NOMO-1 treated with DMSO at 0.1 percent for 48 hours (cell line): ENCODE data around the gene SLC24A4.
"Not testable (repeated sequence)": the region's sequence is repeated elsewhere in the genome, so short reads cannot be mapped to it uniquely, and the experiment has no call there.

Experiments
- DNase-seq: peaks from one replicate; lab custom pipeline; 2025; ENCODE audit not compliant: unreplicated experiment; lab: John Stamatoyannopoulos, UW

Gene SLC24A4

DNA sequence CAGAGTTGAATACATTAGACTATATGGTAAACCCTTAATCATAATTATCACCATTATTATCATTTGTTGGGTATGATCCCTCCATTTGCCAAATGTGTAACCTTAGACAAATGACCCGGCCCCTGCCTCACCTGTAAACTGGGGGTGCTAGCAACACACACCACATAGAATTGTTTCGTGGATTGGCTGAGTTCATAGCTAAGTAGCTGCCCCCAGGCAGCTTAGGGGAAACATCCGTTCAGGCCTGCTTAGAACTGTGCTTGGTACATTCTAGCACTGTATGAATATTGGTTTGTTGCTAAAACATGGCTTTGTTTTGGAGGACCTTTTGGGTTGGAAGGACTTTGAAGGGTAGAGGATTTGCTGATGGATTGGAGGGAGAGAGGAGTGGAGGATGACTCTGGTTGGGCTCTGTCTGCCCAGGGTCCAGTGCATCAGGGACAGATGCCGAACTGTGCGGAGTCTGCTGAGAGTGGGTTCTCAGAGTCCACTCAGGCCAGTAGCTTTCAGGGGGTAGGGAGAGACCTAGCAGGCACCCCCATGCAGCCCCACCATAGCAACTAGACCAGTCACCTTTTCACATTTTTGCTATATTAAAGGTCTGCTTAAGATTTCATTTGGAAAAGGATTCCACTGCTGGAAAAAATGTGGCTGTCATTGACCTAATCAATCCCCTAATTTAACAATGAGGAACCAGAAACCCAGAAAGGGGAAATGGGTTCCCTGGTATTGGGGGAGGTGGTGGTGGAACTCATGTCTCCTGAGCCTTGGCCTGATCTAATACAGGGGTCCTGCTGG is 192.8 kb downstream of the SLC24A4 start:
- DNase-seq, result peak; percentile 51

DNA sequence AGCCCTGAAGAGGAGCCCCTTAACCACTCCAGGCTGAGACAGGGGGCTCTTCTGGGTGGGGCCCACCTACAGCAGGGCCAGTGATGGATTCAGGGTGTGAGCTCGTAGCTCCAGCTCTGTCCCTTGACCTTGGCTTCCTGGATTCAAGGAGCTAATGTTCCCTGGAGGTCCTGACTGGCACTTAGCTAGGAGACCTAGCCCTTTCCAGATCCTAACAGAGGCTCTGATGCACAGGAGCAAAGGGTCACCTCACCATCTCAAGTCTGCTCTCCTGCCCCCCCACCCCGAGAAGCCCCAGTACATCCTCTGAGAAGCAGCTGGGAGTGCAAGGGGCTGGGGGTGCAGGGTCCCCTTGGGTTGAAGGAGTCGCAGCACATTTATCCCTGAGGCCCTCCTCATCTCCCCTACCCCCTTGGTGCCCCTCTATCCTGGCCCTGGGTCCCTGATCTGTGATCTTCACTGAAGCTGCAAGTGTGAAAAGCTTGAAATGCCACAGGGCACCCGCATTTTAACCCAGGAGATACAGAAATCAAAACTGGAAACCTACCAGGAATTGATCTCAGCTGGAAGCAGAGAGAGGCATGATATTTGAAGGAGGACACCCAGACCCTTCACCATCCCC is 193.5 kb downstream of the SLC24A4 start:
- no peak for DNase-seq

DNA sequence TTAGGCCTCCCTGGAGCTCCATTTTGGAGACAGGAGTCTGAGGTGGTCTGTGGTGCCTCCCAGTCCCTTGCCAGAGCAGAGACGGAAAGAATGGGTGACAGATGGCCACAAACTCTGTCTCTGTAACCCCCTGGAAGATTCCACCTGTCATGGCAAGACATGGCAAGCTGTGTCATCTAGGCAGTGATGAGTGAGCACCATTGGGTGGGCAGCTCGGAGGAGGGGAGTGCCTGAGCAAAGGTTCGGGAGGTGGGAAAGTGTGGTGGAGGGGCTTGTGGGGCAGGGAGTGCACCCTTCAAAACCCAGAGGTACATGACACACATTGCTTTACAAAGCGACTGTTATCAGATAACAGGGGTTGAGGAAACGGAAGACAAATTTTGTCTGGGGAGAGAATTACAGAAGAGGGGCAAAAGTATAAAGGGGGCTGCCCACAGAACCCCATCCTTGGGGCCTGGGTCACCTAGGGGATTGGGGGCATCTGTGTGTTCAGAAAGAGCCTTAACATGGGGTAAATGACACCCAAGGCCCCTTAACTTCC is 194.1 kb downstream of the SLC24A4 start:
- no peak for DNase-seq

DNA sequence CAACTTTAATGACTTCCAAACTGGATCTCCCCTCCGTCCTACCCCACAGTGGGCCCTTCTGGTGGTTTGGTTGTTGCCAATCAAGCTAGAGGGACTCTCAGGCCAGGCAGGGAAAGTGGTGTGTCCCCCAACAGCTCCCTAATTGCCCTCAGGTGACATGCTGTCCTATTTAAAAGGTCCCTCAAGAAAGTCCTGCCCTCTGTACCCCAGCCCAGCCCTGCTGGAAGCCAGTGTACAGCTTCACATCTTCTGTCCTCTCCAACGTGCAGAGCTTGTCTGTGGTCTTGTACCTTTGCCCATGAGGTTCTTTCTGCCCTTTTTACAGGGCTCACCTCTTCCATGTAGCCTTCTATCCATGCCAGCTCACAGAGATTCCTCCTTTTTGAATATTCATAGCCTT is 194.8 kb downstream of the SLC24A4 start:
- no peak for DNase-seq

GRCh38 chr14:92519246-92520101 is 196.5 kb downstream of the SLC24A4 start:
- no peak for DNase-seq

DNA sequence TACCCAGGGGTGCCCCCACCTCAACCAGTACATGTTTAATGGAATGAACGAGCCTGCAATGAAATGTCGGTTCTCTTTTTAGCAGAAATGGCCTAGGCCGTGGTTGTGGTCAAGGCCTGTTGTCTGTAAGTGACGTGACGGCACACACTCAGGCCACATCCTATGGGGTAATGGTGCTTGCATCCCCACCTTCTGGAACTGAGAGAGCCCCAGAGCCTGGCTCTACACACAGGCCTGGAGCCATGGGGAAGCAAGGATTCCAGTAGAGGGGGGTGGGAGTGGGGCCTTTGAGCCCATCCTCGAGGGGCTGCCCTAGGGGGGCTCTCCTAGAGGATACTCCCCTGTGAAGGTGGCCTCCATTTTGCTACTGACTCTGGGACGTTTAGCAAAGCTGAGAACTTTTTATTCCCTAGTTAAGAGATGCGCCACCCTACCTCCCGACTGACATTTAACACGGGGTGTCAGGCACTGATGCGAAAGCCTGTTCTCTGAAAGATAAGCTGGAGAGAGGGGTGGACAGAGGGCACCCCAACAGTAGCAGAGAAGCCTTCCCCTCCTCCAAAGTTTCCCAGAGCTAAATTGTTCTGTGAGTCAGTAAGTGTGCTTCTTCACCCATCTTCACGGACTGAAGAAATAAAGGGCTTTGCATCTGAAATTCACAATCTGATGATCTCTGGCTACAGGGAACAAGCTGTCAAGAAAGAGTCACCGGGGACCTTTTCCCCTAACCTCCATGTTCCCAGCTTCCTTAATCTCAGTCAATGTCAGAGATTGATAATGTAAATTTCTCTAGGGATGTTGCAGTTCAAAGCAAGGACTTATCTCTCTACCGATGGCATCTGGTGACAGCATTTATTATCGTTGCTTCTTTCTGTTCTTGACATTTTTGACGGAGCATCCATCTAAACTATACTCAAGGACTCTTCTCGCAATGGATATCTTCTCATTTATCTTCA is 197.4 kb downstream of the SLC24A4 start:
- DNase-seq, result peak; percentile 53

DNA sequence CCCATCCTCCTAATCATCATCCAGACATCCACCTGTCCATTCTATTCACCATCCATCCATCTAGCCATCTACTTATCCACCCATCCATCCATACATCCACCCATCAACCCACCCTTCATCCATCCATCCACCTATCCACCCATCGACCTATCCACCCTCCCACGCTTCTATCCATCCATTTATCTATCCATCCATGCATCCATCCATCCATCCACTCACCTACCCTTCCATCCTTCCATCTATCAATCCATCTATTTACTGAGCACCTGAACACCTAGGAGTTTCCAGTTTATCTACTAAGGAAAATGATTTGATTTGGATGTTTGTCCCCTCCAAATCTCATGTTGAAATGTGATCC is 198.1 kb downstream of the SLC24A4 start:
- DNase-seq, result no peak

DNA sequence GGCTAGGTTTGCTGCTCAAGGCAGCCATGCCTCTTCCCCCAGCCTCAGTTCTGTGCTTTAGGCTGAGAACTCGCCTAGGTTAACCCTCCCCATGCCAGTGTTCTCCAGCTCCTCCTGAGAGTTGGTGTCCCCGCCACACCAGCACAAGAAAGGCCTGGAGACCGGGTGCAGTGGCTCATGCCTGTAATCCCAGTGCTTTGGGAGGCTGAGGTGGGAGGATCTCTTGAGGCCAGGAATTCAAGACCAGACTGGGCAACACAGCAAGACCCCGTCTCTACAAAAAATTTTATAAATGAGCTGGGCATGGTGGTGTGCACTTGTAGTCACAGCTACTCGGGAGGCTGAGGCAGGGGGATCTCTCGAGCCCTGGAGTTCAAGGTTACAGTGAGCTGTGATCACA is 200.8 kb downstream of the SLC24A4 start:
- no peak for DNase-seq

DNA sequence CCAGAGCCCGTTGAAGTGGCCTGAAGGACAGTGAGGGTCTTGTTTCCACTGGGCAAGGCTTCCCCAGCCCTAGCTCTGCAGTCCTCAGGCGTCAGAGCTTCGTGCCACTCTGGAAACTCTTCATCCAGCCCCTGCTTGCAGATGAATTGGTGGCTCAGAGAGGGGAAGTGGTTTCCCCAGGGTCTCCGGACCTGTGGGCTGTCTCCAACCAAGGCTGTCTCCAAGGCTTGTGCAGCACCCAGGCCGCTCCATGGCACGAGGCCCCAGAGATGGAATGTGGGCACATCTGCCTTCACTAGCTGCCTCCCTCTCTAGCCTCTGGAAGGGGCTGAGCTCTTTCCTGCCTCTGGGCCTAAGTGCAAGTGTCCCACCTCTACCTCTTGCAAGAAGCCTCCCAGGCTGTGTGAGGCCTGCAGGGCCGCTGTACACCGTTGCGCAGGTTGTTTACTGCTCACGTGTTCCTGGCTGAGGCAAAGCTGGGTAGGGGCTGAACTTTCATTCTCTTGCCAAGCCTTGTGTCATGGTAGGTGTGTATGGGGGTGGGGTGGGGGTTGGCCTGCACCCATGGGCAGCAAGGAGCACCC is 201.7 kb downstream of the SLC24A4 start:
- no peak for DNase-seq

- DNase-seq, result no peak
Measured at GRCh38 chr14:92525322-92526095, 202.5 kb downstream of the SLC24A4 start.

GRCh38 chr14:92527721-92528120 is 204.8 kb downstream of the SLC24A4 start:
- no peak for DNase-seq

GRCh38 chr14:92528486-92529100 is 205.6 kb downstream of the SLC24A4 start:
- DNase-seq, result no peak

GRCh38 chr14:92529903-92530302 is 206.9 kb downstream of the SLC24A4 start:
- DNase-seq, result no peak

GRCh38 chr14:92531106-92531873 is 208.3 kb downstream of the SLC24A4 start:
- no peak for DNase-seq

- DNase-seq, result no peak
Measured at GRCh38 chr14:92532490-92533163, 209.7 kb downstream of the SLC24A4 start.

DNA sequence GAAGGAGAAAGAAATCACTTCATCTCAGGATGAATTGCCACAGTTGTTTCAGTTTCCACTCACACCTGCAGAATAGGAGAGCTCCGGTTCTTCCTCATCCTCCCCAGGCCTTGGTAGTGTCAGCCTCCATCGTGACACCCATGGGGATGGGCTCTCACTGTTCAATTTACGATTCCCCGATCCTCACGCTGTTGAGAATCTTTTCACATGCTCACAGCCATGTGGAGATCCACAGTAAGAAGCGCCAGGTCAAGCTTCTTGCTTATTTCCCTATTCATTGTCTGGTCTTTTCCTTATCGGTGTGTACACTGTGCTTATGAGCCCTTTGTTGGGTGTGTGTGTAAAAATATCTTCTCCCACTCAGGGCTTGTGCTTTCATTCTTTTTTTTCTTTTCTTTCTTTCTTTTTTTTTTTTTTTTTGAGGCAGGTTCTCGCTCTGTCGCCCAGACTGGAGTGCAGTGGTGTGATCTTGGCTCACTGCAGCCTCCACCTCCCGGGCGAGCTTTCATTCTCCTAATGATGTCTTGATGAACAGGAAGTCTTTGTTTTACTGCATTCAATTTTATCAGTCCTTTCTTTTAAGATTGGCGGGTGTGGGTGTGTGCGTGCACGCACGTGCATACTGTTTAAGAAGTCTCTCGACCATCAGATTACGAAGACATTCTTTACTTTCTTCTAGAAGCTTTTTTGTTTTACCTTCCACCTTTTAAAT is 212.1 kb downstream of the SLC24A4 start:
- no peak for DNase-seq

GRCh38 chr14:92536231-92536630 is 213.3 kb downstream of the SLC24A4 start:
- DNase-seq, result not testable (repeated sequence)
